Fibroblast of lung (primary cell): ENCODE results near the gene RTN4RL2.

Source experiments
- EZH2 ChIP-seq: IDR thresholded peaks from 2 replicates; pipeline ENCODE4 v1.5.1; 2012; ENCODE audit warnings: low read length, control low read depth, mild to moderate bottlenecking; ENCODE audit errors: missing control alignments
- TF ChIP-seq, protein P1 (sequence below), 2 donors: IDR thresholded peaks in 1 of 2; conservative IDR thresholded peaks in 1 of 2; 1 replicate in 1 of 2; 2 replicates in 1 of 2; pipeline ENCODE4 v1.5.1; 2011 to 2012; ENCODE audit warnings: low read length in 2 of 2, control low read depth in 1 of 2, inconsistent platforms in 1 of 2, low read depth in 1 of 2, mild to moderate bottlenecking in 1 of 2

GRCh38 chr11:57502376-57502775, 42.0 kb downstream of the RTN4RL2 start:
- TF ChIP-seq, protein P1, sequence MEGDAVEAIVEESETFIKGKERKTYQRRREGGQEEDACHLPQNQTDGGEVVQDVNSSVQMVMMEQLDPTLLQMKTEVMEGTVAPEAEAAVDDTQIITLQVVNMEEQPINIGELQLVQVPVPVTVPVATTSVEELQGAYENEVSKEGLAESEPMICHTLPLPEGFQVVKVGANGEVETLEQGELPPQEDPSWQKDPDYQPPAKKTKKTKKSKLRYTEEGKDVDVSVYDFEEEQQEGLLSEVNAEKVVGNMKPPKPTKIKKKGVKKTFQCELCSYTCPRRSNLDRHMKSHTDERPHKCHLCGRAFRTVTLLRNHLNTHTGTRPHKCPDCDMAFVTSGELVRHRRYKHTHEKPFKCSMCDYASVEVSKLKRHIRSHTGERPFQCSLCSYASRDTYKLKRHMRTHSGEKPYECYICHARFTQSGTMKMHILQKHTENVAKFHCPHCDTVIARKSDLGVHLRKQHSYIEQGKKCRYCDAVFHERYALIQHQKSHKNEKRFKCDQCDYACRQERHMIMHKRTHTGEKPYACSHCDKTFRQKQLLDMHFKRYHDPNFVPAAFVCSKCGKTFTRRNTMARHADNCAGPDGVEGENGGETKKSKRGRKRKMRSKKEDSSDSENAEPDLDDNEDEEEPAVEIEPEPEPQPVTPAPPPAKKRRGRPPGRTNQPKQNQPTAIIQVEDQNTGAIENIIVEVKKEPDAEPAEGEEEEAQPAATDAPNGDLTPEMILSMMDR (conservative IDR thresholded peaks at IDR 0.05 in 1 of 2, IDR thresholded peaks at IDR 0.05 in 1 of 2; ENCODE audit: low read depth in 1 of 2, low read length in 2 of 2), result no peak
- no peak for TF ChIP-seq EZH2
